ENCODE data around the gene SFRP2. TPM values are rescaled to one million over a fixed set of nuclear protein-coding genes. Genes with fewer than 3 reads are reported as not detected.

SFRP2 gene
- total RNA-seq, 2 donors from 2014 or later, result not detected

GRCh38 chr4:153785910-153786721 is 2.8 kb downstream of the SFRP2 start:
- Mint-ChIP-seq H3K36me3 (peaks cover 6 to 7% of the 10 kb centered on the region in 2 donors), H3K27ac (no peak overlapping the region), H3K9me3 (no peaks in the 10 kb centered on the region)
- DNase-seq (ENCODE audit: low spot score in 2 of 2), result no peak
- peak in 1 of 2 donors; percentile 42 for ATAC-seq

- H3K36me3 Mint-ChIP-seq, result peaks cover 6 to 7% of the 10 kb centered on the region in 2 donors
- ATAC-seq, result no peak
- H3K27ac Mint-ChIP-seq, result no peak overlapping the region
- no peaks in the 10 kb centered on the region for H3K9me3 Mint-ChIP-seq
- no peak for DNase-seq (ENCODE audit: low spot score in 2 of 2)
Measured at GRCh38 chr4:153784166-153784699, 4.7 kb downstream of the SFRP2 start.

- Mint-ChIP-seq H3K36me3 (no peaks in the 10 kb centered on the region), H3K9me3 (no peaks in the 10 kb centered on the region), H3K27ac (no peak overlapping the region)
- DNase-seq (ENCODE audit: low spot score in 2 of 2) (no peak), ATAC-seq (no peak)
Measured at GRCh38 chr4:153782581-153782980, 6.3 kb downstream of the SFRP2 start.

- ATAC-seq (no peak), DNase-seq (ENCODE audit: low spot score in 2 of 2) (no peak)
- Mint-ChIP-seq H3K36me3 (no peaks in the 10 kb centered on the region), H3K9me3 (no peaks in the 10 kb centered on the region), H3K27ac (no peak overlapping the region)
Measured at GRCh38 chr4:153781717-153782416, 7.0 kb downstream of the SFRP2 start.

- ATAC-seq (no peak), DNase-seq (ENCODE audit: low spot score in 2 of 2) (no peak)
- Mint-ChIP-seq H3K9me3 (no peaks in the 10 kb centered on the region), H3K36me3 (no peaks in the 10 kb centered on the region), H3K27ac (no peak overlapping the region)
Measured at GRCh38 chr4:153781280-153781679, 7.6 kb downstream of the SFRP2 start.

GRCh38 chr4:153780876-153781275 is 8.0 kb downstream of the SFRP2 start:
- no peak for ATAC-seq

GRCh38 chr4:153780221-153780620 is 8.7 kb downstream of the SFRP2 start:
- Mint-ChIP-seq H3K9me3 (no peaks in the 10 kb centered on the region), H3K36me3 (no peaks in the 10 kb centered on the region), H3K27ac (no peak overlapping the region)
- DNase-seq (ENCODE audit: low spot score in 2 of 2), result no peak
- no peak for ATAC-seq

More at GRCh38 chr4:153780876-153781275, 8.0 kb downstream of the SFRP2 start:
- no peaks in the 10 kb centered on the region for H3K36me3 Mint-ChIP-seq
- H3K9me3 Mint-ChIP-seq, result no peaks in the 10 kb centered on the region
- no peak overlapping the region for H3K27ac Mint-ChIP-seq
- no peak for DNase-seq (ENCODE audit: low spot score in 2 of 2)

GRCh38 chr4:153778383-153778782 is 10.5 kb downstream of the SFRP2 start:
- Mint-ChIP-seq H3K9me3 (no peaks in the 10 kb centered on the region), H3K27ac (no peak overlapping the region), H3K36me3 (no peaks in the 10 kb centered on the region)
- ATAC-seq (no peak), DNase-seq (ENCODE audit: low spot score in 2 of 2) (no peak)

- ATAC-seq (no peak), DNase-seq (ENCODE audit: low spot score in 2 of 2) (no peak)
- Mint-ChIP-seq H3K9me3 (no peaks in the 10 kb centered on the region), H3K36me3 (no peaks in the 10 kb centered on the region), H3K27ac (no peak overlapping the region)
Measured at GRCh38 chr4:153777421-153777820, 11.5 kb downstream of the SFRP2 start.

GRCh38 chr4:153776601-153777000 is 12.3 kb downstream of the SFRP2 start:
- ATAC-seq, result no peak
- H3K36me3 Mint-ChIP-seq, result peaks cover 0 to 4% of the 10 kb centered on the region in 2 donors
- peaks cover 0 to 3% of the 10 kb centered on the region in 2 donors for H3K9me3 Mint-ChIP-seq
- no peak for DNase-seq (ENCODE audit: low spot score in 2 of 2)
- no peak overlapping the region for H3K27ac Mint-ChIP-seq

GRCh38 chr4:153773236-153773690 is 15.6 kb downstream of the SFRP2 start:
- peaks cover 0 to 3% of the 10 kb centered on the region in 2 donors for H3K9me3 Mint-ChIP-seq
- ATAC-seq, result no peak
- H3K27ac Mint-ChIP-seq, result no peak overlapping the region
- no peak for DNase-seq (ENCODE audit: low spot score in 2 of 2)
- H3K36me3 Mint-ChIP-seq, result peaks cover 0 to 4% of the 10 kb centered on the region in 2 donors

- peaks cover 0 to 3% of the 10 kb centered on the region in 2 donors for H3K9me3 Mint-ChIP-seq
- H3K36me3 Mint-ChIP-seq, result peaks cover 0 to 4% of the 10 kb centered on the region in 2 donors
- no peak for DNase-seq (ENCODE audit: low spot score in 2 of 2)
- H3K27ac Mint-ChIP-seq, result no peak overlapping the region
- ATAC-seq, result no peak
Measured at GRCh38 chr4:153771046-153771445, 17.8 kb downstream of the SFRP2 start.

GRCh38 chr4:153766758-153767157 is 22.1 kb downstream of the SFRP2 start:
- DNase-seq (ENCODE audit: low spot score in 2 of 2) (no peak), ATAC-seq (no peak)
- H3K27ac Mint-ChIP-seq, result no peak overlapping the region
- H3K36me3 Mint-ChIP-seq, result peaks cover 0 to 1% of the 10 kb centered on the region in 2 donors
- peaks cover 0 to 2% of the 10 kb centered on the region in 2 donors for H3K9me3 Mint-ChIP-seq

GRCh38 chr4:153765894-153766293 is 23.0 kb downstream of the SFRP2 start:
- DNase-seq (ENCODE audit: low spot score in 2 of 2) (no peak), ATAC-seq (no peak)
- Mint-ChIP-seq H3K9me3 (no peaks in the 10 kb centered on the region), H3K27ac (no peak overlapping the region), H3K36me3 (no peaks in the 10 kb centered on the region)

GRCh38 chr4:153764601-153765368 is 24.1 kb downstream of the SFRP2 start:
- Mint-ChIP-seq H3K36me3 (no peaks in the 10 kb centered on the region), H3K27ac (no peak overlapping the region), H3K9me3 (no peaks in the 10 kb centered on the region)
- no peak for ATAC-seq
- no peak for DNase-seq (ENCODE audit: low spot score in 2 of 2)

- Mint-ChIP-seq H3K9me3 (no peaks in the 10 kb centered on the region), H3K27ac (no peak overlapping the region), H3K36me3 (no peaks in the 10 kb centered on the region)
- DNase-seq (ENCODE audit: low spot score in 2 of 2), result no peak
- no peak for ATAC-seq
Measured at GRCh38 chr4:153763404-153763803, 25.5 kb downstream of the SFRP2 start.

Data from activated naive CD4-positive, alpha-beta T cell treated with anti-CD3 and anti-CD28 coated beads, Interleukin-2, amount 50 U/mL, for 72 hours (primary cell).